ENCODE results near the gene KLHL2. TPM values are rescaled to one million over a fixed set of nuclear protein-coding genes. Genes with fewer than 3 reads are reported as not detected.
"Not testable (repeated sequence)": the region's sequence is repeated elsewhere in the genome, so short reads cannot be mapped to it uniquely, and the experiment has no call there.

KLHL2 gene
- total RNA-seq, 6 experiments from 2014 or later: 10.9 to 13.7 (median 11.4) TPM

DNA sequence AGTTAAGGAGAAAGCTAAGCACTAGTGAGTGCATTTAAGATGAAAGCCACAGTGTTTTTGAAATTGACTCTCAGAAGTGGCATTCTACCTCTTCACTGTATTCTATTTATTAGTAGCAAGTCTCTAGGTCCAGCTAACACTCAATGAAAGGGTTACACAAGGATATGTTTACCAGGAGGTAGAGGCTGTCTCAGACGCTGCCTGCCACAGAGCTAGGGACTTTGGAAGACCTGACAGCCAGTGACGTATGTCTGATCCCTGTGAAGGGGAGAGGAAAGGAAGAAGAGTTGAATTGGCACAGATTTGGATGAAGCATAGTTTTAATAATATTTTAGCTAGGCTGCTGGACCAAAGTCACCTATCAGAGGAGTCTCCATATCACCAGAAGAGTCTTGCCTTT lies 36.5 kb upstream of the KLHL2 start:
- Mint-ChIP-seq H3K4me1 (ENCODE audit: low read depth) (no peaks in the 10 kb centered on the region), H3K27ac (no peak overlapping the region), H3K4me3 (no peak overlapping the region), H3K27me3 (ENCODE audit: insufficient read depth) (peaks cover 2% of the 10 kb centered on the region), H3K36me3 (ENCODE audit: low read depth) (no peaks in the 10 kb centered on the region), H3K9me3 (no peaks in the 10 kb centered on the region)
- no peak for DNase-seq
- TF ChIP-seq CTCF (IDR thresholded peaks at IDR 0.05): no peak

- DNase-seq; H3K4me1 Mint-ChIP-seq (ENCODE audit: low read depth); H3K36me3 Mint-ChIP-seq (ENCODE audit: low read depth): not testable (repeated sequence)
Measured at GRCh38 chr4:165175470-165175869, 31.9 kb upstream of the KLHL2 start.

GRCh38 chr4:165175879-165176278 lies 31.5 kb upstream of the KLHL2 start:
- DNase-seq: no peak
- Mint-ChIP-seq H3K36me3 (ENCODE audit: low read depth) (no peaks in the 10 kb centered on the region), H3K4me1 (ENCODE audit: low read depth) (no peaks in the 10 kb centered on the region)

More at GRCh38 chr4:165175470-165175869, 31.9 kb upstream of the KLHL2 start:
- not testable (repeated sequence) for H3K27ac Mint-ChIP-seq; H3K27me3 Mint-ChIP-seq (ENCODE audit: insufficient read depth); H3K9me3 Mint-ChIP-seq; H3K4me3 Mint-ChIP-seq

DNA sequence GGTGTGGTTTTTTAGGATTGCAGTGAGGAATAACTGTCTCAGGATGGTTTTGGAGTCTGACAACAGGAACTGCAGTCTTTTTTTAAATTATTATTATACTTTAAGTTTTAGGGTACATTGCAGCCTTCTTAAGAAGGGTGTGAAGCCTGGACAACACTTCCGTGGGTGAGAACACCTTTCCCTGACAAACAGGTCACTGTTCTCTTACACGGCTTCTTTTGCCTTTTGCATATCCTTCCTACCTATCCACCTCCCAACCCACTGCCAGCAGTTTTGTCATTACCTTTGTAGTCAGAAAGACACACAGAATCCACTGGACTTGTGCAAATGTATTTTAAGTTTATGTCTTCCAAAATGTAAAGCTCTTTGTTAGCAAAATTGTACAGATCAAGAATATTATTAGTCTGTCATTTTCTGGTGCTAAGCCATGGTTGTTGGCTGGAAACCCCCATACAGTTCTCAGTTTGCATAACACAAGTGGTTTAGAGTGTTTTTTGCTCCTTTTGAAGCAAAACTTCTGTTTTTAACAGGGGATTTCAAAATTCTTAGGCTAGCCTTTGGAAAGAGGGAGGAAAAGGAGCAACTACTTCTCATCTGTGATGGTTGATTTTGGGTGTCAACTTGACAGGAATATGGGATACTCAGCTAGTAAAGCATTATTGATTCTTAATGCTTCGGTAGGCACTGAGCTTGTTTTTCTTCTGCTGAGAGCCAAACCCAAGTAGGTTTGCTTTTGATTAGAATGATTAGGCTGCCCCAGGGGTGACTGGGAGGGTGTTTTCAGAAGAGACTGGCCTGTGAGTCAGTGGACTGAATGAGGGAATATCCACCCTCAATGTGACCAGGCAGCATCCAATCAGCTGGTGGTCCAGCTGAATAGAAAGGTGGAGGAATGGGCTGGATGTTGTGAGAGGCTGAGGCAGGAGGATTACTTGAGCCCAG lies 29.4 kb upstream of the KLHL2 start:
- H3K4me3 Mint-ChIP-seq: no peak overlapping the region
- no peaks in the 10 kb centered on the region for H3K27me3 Mint-ChIP-seq (ENCODE audit: insufficient read depth)
- H3K4me1 Mint-ChIP-seq (ENCODE audit: low read depth): no peaks in the 10 kb centered on the region
- H3K36me3 Mint-ChIP-seq (ENCODE audit: low read depth): no peaks in the 10 kb centered on the region
- DNase-seq: no peak
- no peaks in the 10 kb centered on the region for H3K9me3 Mint-ChIP-seq
- H3K27ac Mint-ChIP-seq: no peak overlapping the region
- no peak for TF ChIP-seq CTCF (IDR thresholded peaks at IDR 0.05)

More at GRCh38 chr4:165175879-165176278, 31.5 kb upstream of the KLHL2 start:
- Mint-ChIP-seq H3K9me3 (no peaks in the 10 kb centered on the region), H3K4me3 (no peak overlapping the region), H3K27me3 (ENCODE audit: insufficient read depth) (no peaks in the 10 kb centered on the region; the same call in 1 of the 2 replicates), H3K27ac (no peak overlapping the region)
- no peak for TF ChIP-seq CTCF (IDR thresholded peaks at IDR 0.05)

DNA sequence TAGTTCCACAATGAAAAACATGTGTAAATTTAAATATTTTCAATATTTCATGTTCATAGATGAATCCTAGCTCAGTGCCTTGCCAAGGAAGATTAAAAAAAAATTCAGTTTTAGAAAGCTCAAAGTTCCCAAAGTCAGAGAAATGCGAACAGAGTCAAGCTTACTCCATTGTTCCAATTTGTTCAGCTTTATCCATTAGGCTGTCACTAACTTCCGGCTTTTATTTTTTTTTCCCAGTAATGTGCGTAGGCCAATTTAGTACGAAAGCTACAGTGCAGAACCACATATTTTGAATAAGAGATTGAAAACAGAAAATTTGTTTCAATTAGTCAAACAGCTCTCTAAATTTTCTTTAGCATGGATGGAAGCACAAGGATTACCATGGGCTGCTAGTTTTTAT lies 23.1 kb upstream of the KLHL2 start:
- no peak for TF ChIP-seq CTCF (IDR thresholded peaks at IDR 0.05)
- no peaks in the 10 kb centered on the region for H3K4me1 Mint-ChIP-seq (ENCODE audit: low read depth)

DNA sequence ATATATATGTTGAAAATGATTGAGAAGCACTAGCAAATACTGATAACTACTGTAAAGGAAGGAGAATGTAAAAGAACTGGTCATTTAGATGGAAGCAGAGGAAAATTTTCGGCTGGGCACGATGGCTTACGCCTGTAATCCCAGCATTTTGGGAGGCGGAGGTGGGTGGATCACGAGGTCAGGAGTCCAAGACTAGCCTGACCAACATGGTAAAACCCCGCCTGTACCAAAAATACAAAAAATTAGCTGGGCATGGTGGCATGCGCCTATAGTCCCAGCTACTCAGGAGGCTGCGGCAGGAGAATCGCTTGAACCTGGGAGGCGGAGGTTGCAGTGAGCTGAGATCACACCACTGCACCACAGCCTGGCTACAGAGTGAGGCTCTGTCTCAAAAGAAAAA lies 22.4 kb upstream of the KLHL2 start:
- not testable (repeated sequence) for H3K36me3 Mint-ChIP-seq (ENCODE audit: low read depth); H3K9me3 Mint-ChIP-seq; H3K4me3 Mint-ChIP-seq; DNase-seq; H3K27ac Mint-ChIP-seq; H3K27me3 Mint-ChIP-seq (ENCODE audit: insufficient read depth); H3K4me1 Mint-ChIP-seq (ENCODE audit: low read depth)

More for the DNA sequence above, 23.1 kb upstream of the KLHL2 start:
- DNase-seq: no peak
- Mint-ChIP-seq H3K27ac (no peak overlapping the region), H3K36me3 (ENCODE audit: low read depth) (no peaks in the 10 kb centered on the region), H3K9me3 (no peaks in the 10 kb centered on the region), H3K27me3 (ENCODE audit: insufficient read depth) (peaks cover 6% of the 10 kb centered on the region), H3K4me3 (no peak overlapping the region)
